NB4 (cell line): ENCODE results near the gene EHBP1L1.

Experiments
- MYC ChIP-seq: IDR thresholded peaks from 2 replicates; pipeline ENCODE4 v1.6.1; 2011; ENCODE audit warnings: low read depth, low read length
- POLR2A ChIP-seq: IDR thresholded peaks from 2 replicates; pipeline ENCODE4 v1.6.1; 2011; ENCODE audit warnings: mild to moderate bottlenecking; ENCODE audit not compliant: insufficient read length; ENCODE audit errors: extremely low read depth
- TF ChIP-seq, protein P1 (sequence below): IDR thresholded peaks from one replicate; pipeline ENCODE4 v1.5.1; 2012; ENCODE audit warnings: low read depth, low read length
- TF ChIP-seq, protein P2 (sequence below): IDR thresholded peaks from 2 replicates; pipeline ENCODE4 v1.6.1; 2011; ENCODE audit warnings: low read depth, low read length

GRCh38 chr11:65589444-65590239 is 13.8 kb downstream of the EHBP1L1 start:
- TF ChIP-seq POLR2A = no peak
- TF ChIP-seq, protein P1, sequence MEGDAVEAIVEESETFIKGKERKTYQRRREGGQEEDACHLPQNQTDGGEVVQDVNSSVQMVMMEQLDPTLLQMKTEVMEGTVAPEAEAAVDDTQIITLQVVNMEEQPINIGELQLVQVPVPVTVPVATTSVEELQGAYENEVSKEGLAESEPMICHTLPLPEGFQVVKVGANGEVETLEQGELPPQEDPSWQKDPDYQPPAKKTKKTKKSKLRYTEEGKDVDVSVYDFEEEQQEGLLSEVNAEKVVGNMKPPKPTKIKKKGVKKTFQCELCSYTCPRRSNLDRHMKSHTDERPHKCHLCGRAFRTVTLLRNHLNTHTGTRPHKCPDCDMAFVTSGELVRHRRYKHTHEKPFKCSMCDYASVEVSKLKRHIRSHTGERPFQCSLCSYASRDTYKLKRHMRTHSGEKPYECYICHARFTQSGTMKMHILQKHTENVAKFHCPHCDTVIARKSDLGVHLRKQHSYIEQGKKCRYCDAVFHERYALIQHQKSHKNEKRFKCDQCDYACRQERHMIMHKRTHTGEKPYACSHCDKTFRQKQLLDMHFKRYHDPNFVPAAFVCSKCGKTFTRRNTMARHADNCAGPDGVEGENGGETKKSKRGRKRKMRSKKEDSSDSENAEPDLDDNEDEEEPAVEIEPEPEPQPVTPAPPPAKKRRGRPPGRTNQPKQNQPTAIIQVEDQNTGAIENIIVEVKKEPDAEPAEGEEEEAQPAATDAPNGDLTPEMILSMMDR = no peak
- no peak for TF ChIP-seq MYC
- TF ChIP-seq, protein P2, sequence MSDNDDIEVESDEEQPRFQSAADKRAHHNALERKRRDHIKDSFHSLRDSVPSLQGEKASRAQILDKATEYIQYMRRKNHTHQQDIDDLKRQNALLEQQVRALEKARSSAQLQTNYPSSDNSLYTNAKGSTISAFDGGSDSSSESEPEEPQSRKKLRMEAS = no peak
